Stimulated activated CD4-positive, alpha-beta T cell treated with anti-CD3 and anti-CD28 coated beads, Interleukin-1b, Interleukin-23, amount 100 ng/mL, for 1 hour (primary cell): ENCODE data around the gene CERKL.

Experiments
- DNase-seq, 2 donors: peaks; one replicate each; pipeline ENCODE4 v3.0.0-alpha.2; 2020; ENCODE audit warnings: low read depth in 2 of 2

Gene CERKL

GRCh38 chr2:181628590-181629585 is 28.0 kb downstream of the CERKL start:
- DNase-seq, result no peak

- no peak for DNase-seq
Observed at GRCh38 chr2:181627545-181627944, 29.4 kb downstream of the CERKL start.

- DNase-seq, result no peak
Observed at GRCh38 chr2:181626671-181627070, 30.2 kb downstream of the CERKL start.

- no peak for DNase-seq
Observed at GRCh38 chr2:181623159-181623558, 33.7 kb downstream of the CERKL start.

GRCh38 chr2:181621779-181622490 is 35.0 kb downstream of the CERKL start:
- DNase-seq, result no peak

GRCh38 chr2:181619516-181619915 is 37.4 kb downstream of the CERKL start:
- DNase-seq, result no peak

GRCh38 chr2:181616715-181617114 is 40.2 kb downstream of the CERKL start:
- DNase-seq, result no peak

- no peak for DNase-seq
Observed at GRCh38 chr2:181614874-181615638, 41.8 kb downstream of the CERKL start.

GRCh38 chr2:181613241-181613640 is 43.7 kb downstream of the CERKL start:
- no peak for DNase-seq

GRCh38 chr2:181607629-181608590 is 49.0 kb downstream of the CERKL start:
- DNase-seq, result no peak

GRCh38 chr2:181605889-181606837 is 50.7 kb downstream of the CERKL start:
- DNase-seq, result no peak

- DNase-seq, result no peak
Observed at GRCh38 chr2:181602017-181602416, 54.9 kb downstream of the CERKL start.

- no peak for DNase-seq
Observed at GRCh38 chr2:181596556-181596955, 60.3 kb downstream of the CERKL start.

GRCh38 chr2:181594322-181594721 is 62.6 kb downstream of the CERKL start:
- no peak for DNase-seq

GRCh38 chr2:181589779-181590178 is 67.1 kb downstream of the CERKL start:
- DNase-seq, result no peak

GRCh38 chr2:181588546-181588945 is 68.4 kb downstream of the CERKL start:
- DNase-seq, result no peak

GRCh38 chr2:181586569-181587081 is 70.3 kb downstream of the CERKL start:
- DNase-seq, result no peak

GRCh38 chr2:181585732-181586131 is 71.2 kb downstream of the CERKL start:
- no peak for DNase-seq

GRCh38 chr2:181581534-181581933 is 75.4 kb downstream of the CERKL start:
- DNase-seq, result no peak

- no peak for DNase-seq
Observed at GRCh38 chr2:181578829-181579228, 78.1 kb downstream of the CERKL start.
